Caco-2 (cell line): ENCODE results near the gene FNDC3B. TPM values are rescaled to one million over a fixed set of nuclear protein-coding genes. Genes with fewer than 3 reads are reported as not detected.

Experiments
- BruUV-seq: library from RNA; stranded (reverse); fragments of 400-500 nt; replicated peaks from 2 replicates; lab custom pipeline; 2021; lab: Mats Ljungman, UMichigan
- CTCF ChIA-PET: fragments of 300-600 bp; sonication (Branson Sonifier 250); formaldehyde crosslinking; loops from one replicate; lab custom pipeline; 2022; ENCODE audit warnings: antibody characterized with exemption; lab: Charles Lee
- POLR2A ChIA-PET: fragments of 300-600 bp; sonication (Branson Sonifier 250); formaldehyde crosslinking; loops from one replicate; lab custom pipeline; 2022; ENCODE audit warnings: antibody characterized with exemption; lab: Charles Lee
- DNase-seq, 2 experiments: peaks; one replicate each; pipeline versions ENCODE4 v3.0.0 to v3.0.0-alpha.2; 2020 to 2022
- H3K27me3 ChIP-seq: replicated peaks from 2 replicates; pipeline ENCODE4 v1.6.0; 2011; ENCODE audit warnings: low read length; ENCODE audit not compliant: control insufficient read depth, insufficient read depth
- H3K36me3 ChIP-seq: 2 replicates; pipeline ENCODE4 v1.5.1; 2011; ENCODE audit warnings: low read length; ENCODE audit not compliant: control insufficient read depth, insufficient read depth
- H3K4me1 ChIP-seq: fragments of 250-450 bp; sonication (Bioruptor Pico); 2 replicates; pipeline ENCODE4 v1.5.1; 2020; ENCODE audit warnings: mild to moderate bottlenecking
- H3K4me3 ChIP-seq: 2 replicates; pipeline ENCODE4 v1.5.1; 2011; ENCODE audit warnings: low read depth, mild to moderate bottlenecking, control low read depth, low read length
- H3K9me3 ChIP-seq: fragments of 250-450 bp; sonication (Bioruptor Pico); 2 replicates; pipeline ENCODE4 v1.5.1; 2020; ENCODE audit warnings: mild to moderate bottlenecking, moderate library complexity
- H3K27ac Mint-ChIP-seq: one replicate; pipeline ENCODE4 v1.8.0; 2022; ENCODE audit warnings: mixed read lengths; ENCODE audit not compliant: unreplicated experiment
- H3K27me3 Mint-ChIP-seq: one replicate; pipeline ENCODE4 v1.8.0; 2022; ENCODE audit warnings: mixed read lengths; ENCODE audit not compliant: insufficient read depth, unreplicated experiment
- H3K36me3 Mint-ChIP-seq: one replicate; pipeline ENCODE4 v1.8.0; 2022; ENCODE audit warnings: mild to moderate bottlenecking, mixed read lengths; ENCODE audit not compliant: insufficient read depth, unreplicated experiment
- H3K4me1 Mint-ChIP-seq: one replicate; pipeline ENCODE4 v1.8.0; 2022; ENCODE audit warnings: low read depth, mixed read lengths; ENCODE audit not compliant: unreplicated experiment
- H3K4me3 Mint-ChIP-seq: one replicate; pipeline ENCODE4 v1.8.0; 2022; ENCODE audit warnings: mild to moderate bottlenecking, moderate library complexity, mixed read lengths; ENCODE audit not compliant: unreplicated experiment
- H3K9me3 Mint-ChIP-seq: one replicate; pipeline ENCODE4 v1.8.0; 2022; ENCODE audit warnings: mixed read lengths; ENCODE audit not compliant: unreplicated experiment
- intact Hi-C: fragments of 100-400 bp; cut with micrococcal nuclease; formaldehyde crosslinking; loops from one replicate; pipeline ENCODE4 v1.10.0; 2022; ENCODE audit not compliant: unreplicated experiment
- total RNA-seq: library from RNA; stranded (reverse); gene quantifications from 2 replicates; pipeline ENCODE4 v1.2.3, GENCODE V29; 2022
- TF ChIP-seq, protein P1 (sequence below), 2 experiments: fragments of 200-600 bp in 1 of 2; IDR thresholded peaks; 1 replicate in 1 of 2; 2 replicates in 1 of 2; pipeline versions ENCODE4 v1.5.1 to v1.8.0; 2011 to 2022; ENCODE audit warnings: antibody characterized with exemption in 1 of 2, control low read depth in 1 of 2, inconsistent platforms in 1 of 2, low read depth in 1 of 2, low read length in 1 of 2, mild to moderate bottlenecking in 1 of 2, moderate library complexity in 1 of 2; ENCODE audit not compliant: insufficient read depth in 1 of 2, severe bottlenecking in 1 of 2, unreplicated experiment in 1 of 2

Gene FNDC3B
- total RNA-seq, 1 experiment from 2014 or later: 59.8 TPM

DNA sequence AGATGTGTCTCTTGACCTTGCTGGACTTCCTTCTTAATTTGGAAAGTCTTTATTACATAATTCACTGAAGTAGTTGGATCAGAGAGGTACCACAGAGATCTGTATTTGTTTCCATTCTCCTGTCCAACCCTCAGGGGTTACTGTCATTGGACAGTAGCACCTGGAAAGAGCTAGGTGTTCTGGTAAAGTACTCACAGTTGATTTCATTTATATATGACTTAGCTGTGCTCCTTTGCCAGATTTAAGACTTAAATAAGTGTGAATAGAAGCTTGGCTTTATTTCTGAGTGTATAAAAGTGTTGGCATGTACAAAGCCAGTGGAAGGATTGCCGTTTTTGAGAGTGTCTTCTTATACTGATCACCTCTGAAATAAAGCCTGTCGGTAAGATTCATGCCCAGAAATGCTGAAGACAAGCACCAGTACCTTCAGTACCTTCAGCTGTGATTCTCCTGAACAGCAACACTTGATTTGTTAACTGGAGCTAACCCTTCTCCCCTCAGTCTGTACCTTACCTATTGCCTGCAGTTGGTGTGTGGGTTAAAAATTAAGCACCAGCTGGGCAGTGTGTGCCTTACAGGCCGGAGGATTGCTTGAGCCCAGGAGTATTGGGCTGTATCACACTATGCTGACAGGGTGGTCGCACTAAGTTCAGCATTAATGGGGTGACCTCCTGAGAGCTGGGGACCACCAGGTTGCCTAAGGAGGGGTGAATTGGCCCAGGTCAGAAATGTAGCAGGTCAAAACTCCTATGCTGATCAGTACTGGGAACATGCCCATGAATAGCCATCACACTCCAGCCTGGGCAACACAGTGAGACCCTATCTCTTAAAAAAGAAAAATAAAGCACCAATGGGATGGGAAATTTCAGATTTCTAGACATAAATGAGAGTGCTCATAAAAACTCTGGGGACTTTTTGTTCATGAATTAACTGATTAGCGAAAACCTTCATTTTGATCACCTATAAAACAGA lies 197.7 kb downstream of the FNDC3B start:
- BruUV-seq: no TSS peak
- Mint-ChIP-seq H3K27me3 (no peaks in the 10 kb centered on the region), H3K9me3 (peaks cover 7% of the 10 kb centered on the region), H3K4me1 (no peaks in the 10 kb centered on the region), H3K4me3 (no peak overlapping the region), H3K36me3 (peaks cover 30% of the 10 kb centered on the region), H3K27ac (no peak overlapping the region)
- H3K4me3 ChIP-seq: no peak overlapping the region
- no peaks in the 10 kb centered on the region for H3K27me3 ChIP-seq
- H3K36me3 ChIP-seq: peaks cover 2% of the 10 kb centered on the region; the same call in 1 of the 2 replicates
- H3K4me1 ChIP-seq: no peaks in the 10 kb centered on the region
- intact Hi-C loops: no loop called here
- TF ChIP-seq, protein P1, sequence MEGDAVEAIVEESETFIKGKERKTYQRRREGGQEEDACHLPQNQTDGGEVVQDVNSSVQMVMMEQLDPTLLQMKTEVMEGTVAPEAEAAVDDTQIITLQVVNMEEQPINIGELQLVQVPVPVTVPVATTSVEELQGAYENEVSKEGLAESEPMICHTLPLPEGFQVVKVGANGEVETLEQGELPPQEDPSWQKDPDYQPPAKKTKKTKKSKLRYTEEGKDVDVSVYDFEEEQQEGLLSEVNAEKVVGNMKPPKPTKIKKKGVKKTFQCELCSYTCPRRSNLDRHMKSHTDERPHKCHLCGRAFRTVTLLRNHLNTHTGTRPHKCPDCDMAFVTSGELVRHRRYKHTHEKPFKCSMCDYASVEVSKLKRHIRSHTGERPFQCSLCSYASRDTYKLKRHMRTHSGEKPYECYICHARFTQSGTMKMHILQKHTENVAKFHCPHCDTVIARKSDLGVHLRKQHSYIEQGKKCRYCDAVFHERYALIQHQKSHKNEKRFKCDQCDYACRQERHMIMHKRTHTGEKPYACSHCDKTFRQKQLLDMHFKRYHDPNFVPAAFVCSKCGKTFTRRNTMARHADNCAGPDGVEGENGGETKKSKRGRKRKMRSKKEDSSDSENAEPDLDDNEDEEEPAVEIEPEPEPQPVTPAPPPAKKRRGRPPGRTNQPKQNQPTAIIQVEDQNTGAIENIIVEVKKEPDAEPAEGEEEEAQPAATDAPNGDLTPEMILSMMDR (IDR thresholded peaks at IDR 0.05; ENCODE audit: insufficient read depth in 1 of 2, low read depth in 1 of 2, low read length in 1 of 2, severe bottlenecking in 1 of 2, unreplicated experiment in 1 of 2): no peak
- ChIA-PET POLR2A (no interaction called here), CTCF (interaction anchor here (0.6 kb wide), 1 partner anchor 429 kb away, joined by 3 read pairs; no protein-coding TSS in a partner anchor)
- peaks cover 12% of the 10 kb centered on the region for H3K9me3 ChIP-seq
- DNase-seq: no peak

DNA sequence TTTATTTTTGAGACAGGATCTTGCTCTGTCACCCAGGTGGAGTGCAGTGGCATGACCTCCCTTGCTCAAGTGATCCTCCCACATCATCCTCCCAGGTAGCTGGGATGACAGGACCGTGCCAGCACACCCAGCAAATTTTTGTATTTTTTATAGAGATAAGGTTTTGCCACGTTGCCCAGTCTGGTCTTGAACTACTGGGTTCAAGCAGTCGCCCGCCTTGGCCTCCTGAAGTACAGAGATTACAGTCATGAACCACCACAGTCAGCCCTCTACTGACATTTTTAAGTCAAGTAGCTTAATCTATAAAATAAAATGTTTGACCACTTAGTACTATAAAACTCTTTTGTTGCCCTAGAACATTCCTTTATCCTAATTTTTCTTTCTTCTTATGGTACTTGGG lies 198.8 kb downstream of the FNDC3B start:
- H3K27me3 ChIP-seq: no peaks in the 10 kb centered on the region
- H3K9me3 ChIP-seq: peaks cover 17% of the 10 kb centered on the region
- no TSS peak for BruUV-seq
- ChIA-PET POLR2A (no interaction called here), CTCF (no interaction called here)
- H3K4me3 Mint-ChIP-seq: no peak overlapping the region
- peaks cover 42% of the 10 kb centered on the region for H3K36me3 Mint-ChIP-seq
- no peak overlapping the region for H3K27ac Mint-ChIP-seq
- no peaks in the 10 kb centered on the region for H3K4me1 Mint-ChIP-seq
- H3K4me1 ChIP-seq: no peaks in the 10 kb centered on the region
- DNase-seq: no peak
- intact Hi-C loops: no loop called here
- H3K4me3 ChIP-seq: no peak overlapping the region
- peaks cover 2% of the 10 kb centered on the region; the same call in 1 of the 2 replicates for H3K36me3 ChIP-seq
- H3K27me3 Mint-ChIP-seq: no peaks in the 10 kb centered on the region
- peaks cover 15% of the 10 kb centered on the region for H3K9me3 Mint-ChIP-seq
- TF ChIP-seq, protein P1 (IDR thresholded peaks at IDR 0.05; ENCODE audit: insufficient read depth in 1 of 2, low read depth in 1 of 2, low read length in 1 of 2, severe bottlenecking in 1 of 2, unreplicated experiment in 1 of 2): no peak

DNA sequence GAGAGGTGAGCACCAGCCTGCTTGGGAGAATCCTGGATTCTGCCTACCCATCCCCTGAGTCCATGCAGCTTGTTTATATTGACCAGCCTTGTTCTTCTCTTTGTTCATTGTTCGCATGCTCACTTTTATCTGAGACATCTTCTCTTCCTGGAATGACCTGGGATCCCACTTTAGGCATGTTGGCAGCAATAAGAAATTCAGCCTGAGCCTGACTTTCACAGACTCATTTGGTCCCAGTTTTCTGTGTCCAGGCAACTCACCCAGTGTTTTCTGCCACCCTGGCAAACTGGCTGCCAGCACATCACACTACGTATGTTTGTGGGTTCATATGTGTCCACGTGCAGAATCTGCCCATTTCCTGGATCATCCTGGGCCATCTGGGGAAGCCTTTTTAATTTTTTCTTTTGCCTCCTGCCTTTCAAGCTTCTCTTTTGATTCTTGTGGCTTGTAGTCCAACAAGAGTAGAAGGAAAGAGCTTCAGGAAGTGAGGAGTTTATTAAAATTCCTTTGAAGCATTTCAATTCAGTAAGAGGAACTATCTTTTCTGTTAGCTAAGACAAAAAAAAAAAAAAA lies 199.9 kb downstream of the FNDC3B start:
- TF ChIP-seq, protein P1 (IDR thresholded peaks at IDR 0.05; ENCODE audit: insufficient read depth in 1 of 2, low read depth in 1 of 2, low read length in 1 of 2, severe bottlenecking in 1 of 2, unreplicated experiment in 1 of 2): no peak
- Mint-ChIP-seq H3K27ac (no peak overlapping the region), H3K27me3 (no peaks in the 10 kb centered on the region), H3K36me3 (peaks cover 47% of the 10 kb centered on the region), H3K4me1 (no peaks in the 10 kb centered on the region), H3K9me3 (peaks cover 20% of the 10 kb centered on the region), H3K4me3 (no peak overlapping the region)
- CTCF ChIA-PET: no interaction called here
- Histone ChIP-seq H3K4me3 (no peak overlapping the region), H3K4me1 (no peaks in the 10 kb centered on the region), H3K9me3 (peaks cover 17% of the 10 kb centered on the region), H3K36me3 (peaks cover 2% of the 10 kb centered on the region; the same call in 1 of the 2 replicates), H3K27me3 (no peaks in the 10 kb centered on the region)
- intact Hi-C loops: no loop called here
- DNase-seq: no peak
- BruUV-seq: no TSS peak
- POLR2A ChIA-PET: no interaction called here
